NCI-H146 treated with DMSO at 0.1 percent for 48 hours (cell line): ENCODE data around the gene ECSCR.
"Not testable (repeated sequence)": the region's sequence is repeated elsewhere in the genome, so short reads cannot be mapped to it uniquely, and the experiment has no call there.

Experiments
- DNase-seq: peaks from one replicate; lab custom pipeline; 2025; ENCODE audit not compliant: unreplicated experiment; lab: John Stamatoyannopoulos, UW

Gene ECSCR

DNA sequence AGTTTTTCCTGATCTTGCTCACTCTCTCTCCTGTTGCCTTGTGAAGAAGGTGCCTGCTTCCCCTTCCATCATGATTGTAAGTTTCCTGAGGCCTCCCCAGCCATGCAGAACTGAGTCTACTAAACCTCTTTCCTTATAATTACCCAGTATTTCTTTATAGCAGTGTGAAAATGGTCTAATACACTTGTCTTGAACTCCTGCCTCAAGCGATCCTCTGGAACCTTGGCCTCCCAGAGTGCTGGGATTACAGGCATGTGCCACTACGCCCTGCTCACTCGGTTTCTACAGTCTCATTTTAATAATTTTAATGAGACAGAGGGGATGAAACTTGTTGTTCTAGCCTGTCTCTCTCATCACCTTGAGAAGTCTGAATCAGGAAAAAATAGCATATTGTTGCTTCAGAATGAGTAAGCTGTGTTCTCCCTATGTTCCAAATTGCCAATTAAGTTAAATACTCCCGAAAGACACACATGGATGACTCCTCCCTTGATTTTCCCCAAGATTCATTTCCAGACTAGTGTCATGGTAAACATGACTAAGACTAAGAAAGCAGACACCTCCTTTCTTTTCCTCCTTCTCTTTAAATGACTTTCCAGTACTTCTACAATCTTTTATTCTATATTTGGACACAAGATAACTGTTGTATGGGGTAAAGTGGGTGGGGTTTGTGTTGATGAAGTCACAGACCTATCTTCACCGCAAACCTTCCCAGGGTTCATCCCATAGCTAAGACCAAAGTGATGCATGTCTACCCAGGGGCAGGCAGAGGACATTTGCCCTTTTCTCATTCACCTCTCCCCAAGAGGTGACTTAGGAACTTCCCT, 15.4 kb downstream of the ECSCR start:
- no peak for DNase-seq

DNA sequence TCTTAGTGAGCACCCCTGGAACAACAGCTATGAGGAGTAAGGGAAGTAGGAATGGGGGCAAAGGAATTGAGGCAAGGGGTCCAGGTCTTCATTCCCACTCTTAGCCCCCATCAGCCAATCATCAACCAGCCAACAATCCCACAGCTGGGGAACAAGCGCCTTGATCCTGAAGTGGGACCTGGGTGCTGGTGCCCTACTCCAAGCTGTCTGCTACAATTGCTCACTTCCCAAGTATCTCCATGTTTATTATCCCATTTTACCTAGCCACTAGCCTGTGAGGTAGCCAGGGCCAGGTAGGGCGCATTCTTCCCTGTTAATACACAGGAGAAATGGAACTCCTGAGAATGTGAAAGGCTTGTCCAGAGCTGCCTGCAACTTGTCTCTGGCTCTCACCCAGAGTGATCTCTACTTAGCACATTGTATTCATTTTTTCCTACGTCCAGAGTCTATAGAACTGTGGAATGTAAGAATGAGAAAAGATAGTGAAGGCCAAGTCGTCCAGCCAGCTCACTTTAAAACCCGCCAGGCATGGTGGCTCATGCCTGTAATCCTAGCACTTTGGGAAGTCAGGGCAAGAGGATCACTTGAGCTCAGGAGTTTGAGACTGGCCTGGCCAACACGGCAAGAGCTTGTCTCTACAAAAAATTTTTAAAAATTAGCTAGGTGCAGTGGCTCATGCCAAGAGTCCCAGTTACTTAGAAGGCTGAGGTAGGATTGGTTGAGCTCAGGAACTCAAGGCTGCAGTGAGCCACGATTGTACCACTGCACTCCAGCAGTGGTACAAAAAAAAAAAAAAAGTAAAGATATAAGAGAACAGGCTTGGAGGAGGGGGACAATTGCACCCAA, 17.0 kb downstream of the ECSCR start:
- DNase-seq, result no peak

DNA sequence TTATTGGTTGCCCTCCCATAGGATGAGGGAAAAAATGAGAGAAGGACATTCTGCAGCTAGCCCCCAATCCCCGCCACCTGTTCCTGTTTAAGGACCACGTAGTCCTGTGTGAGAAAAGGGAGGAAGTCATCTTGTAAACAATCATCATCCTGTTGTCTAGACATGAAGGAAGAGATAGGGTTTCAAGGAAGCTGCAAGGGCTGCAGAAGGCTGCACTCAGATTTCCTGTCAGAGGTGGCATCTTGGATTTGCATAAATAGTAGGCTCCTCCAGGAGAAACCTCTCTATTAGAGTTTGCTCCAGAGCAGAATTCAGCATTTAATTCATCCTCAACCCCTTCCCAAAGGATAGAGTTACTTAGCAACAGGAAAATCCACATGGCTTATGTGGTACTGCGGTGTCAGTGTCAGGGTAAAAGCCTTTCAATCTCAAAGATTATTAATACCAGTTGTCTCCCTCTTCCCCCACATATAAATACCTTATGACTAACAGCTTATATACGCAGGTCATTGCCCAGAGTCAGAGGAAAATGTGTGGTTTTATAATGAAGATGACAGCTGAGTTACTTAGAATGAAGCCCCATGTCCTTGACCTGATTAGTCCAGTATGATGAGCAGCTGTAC, 18.6 kb downstream of the ECSCR start:
- no peak for DNase-seq

DNA sequence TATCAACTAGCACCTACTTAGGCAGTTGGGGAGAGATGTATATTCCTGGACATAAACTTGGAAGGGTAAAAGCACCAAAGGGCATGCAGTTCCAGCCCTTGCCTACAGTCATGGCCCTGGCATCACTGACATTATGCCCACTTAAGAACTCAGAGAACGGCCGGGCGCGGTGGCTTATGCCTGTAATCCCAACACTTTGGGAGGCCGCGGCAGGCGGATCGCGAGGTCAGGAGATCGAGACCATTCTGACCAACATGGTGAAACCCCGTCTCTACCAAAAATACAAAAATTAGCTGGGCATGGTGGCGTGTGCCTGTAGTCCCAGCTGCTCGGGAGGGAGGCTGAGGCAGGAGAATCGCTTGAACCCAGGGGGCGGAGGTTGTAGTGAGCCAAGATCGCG, 22.1 kb downstream of the ECSCR start:
- not testable (repeated sequence) for DNase-seq

GRCh38 chr5:139439013-139439903, 23.3 kb downstream of the ECSCR start, which contains the start of gene DNAJC18:
TSS of gene DNAJC18 (minus strand) at chr5:139439525. CDS start at chr5:139439445, 80 bp downstream.
- peak; percentile 78 for DNase-seq

DNA sequence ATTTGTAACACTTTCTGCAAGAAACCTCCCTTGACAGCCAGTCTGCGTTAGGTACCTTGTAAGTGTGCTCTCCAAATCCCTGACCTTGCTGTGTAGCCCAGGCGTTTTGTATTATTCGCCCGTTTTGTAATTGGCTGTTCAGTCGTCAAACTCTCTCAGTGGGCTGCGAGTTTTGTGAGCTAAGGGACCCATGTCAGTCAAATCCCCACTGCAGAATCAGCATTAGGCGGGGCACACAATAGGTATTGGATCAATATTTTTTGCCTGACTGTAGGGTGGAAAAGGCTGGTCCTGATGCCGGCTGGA, 23.9 kb downstream of the ECSCR start:
- DNase-seq, result no peak

DNA sequence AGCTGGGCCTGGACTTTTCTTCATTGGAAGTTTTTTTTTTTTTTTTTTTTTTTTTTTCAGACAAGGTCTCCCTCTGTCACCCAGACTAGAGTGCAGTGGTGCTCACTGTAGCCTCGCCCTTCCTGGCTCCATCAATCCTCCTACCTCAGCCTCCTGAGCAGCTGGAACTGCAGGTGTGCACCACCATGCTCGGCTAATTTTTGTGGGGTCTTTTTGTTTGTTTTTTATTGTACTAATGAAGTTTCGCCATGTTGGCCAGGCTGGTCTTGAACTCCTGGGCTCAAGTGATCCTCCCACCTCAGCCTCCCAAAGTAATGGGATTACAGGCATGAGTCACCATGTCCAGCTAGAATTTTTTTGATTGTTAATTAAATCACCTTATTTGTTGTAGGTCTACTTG, 26.9 kb downstream of the ECSCR start:
- DNase-seq, result no peak

DNA sequence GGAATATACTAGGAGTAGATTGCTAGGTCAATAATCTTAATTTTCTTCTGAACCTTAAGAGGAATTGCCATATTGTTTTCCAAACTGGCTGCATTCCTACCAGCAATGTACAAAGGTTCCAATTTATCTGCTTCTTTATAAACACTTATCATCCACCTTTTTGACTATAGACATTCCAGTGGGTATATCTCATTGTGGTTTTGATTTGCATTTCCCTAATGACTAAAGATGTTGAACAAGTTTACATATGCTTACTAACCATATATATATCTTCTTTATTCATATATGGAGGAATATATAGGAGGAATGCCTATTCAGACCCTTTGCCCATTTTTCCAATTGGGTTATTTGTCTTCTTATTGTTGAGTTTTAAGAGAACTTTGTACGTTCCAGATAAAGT, 30.8 kb downstream of the ECSCR start:
- DNase-seq, result no peak

DNA sequence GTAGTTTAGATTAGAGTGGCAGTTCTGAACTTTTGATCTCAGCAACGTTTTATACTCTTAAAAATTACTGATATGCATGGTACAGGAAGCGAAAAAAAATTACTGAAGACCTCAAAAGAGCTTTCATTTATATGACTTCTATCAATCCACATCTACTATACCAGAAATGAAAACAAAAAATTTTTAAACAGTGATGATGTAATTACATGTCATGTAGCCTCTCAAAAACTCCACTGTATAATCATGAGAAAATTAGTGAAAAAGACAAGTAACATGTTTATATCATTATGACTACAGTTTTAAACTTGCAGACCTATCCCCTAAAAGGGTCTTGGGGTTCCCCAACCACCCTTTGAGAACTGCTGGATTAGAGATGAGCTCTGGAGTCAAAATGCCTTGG, 32.5 kb downstream of the ECSCR start:
- no peak for DNase-seq

GRCh38 chr5:139426203-139426885, 36.2 kb downstream of the ECSCR start:
- no peak for DNase-seq

DNA sequence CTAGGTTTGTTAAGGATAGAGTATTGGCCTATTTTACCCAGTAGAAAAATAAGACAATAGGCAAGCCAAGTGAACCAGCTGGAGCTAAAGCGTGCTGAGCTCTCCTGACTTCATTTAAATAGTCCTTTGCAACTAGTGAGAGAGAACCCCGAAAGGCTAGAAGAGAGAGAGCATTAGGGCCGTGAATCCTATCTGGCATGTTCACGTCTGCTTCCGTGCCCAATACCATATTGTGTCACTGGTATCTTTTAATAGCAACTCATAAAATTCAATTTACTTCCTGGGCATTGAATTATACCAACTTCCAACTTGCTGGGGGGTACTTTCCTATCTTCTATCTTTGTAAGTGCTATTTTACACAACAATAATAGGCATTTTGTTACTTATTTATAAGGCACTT, 37.0 kb downstream of the ECSCR start:
- no peak for DNase-seq

DNA sequence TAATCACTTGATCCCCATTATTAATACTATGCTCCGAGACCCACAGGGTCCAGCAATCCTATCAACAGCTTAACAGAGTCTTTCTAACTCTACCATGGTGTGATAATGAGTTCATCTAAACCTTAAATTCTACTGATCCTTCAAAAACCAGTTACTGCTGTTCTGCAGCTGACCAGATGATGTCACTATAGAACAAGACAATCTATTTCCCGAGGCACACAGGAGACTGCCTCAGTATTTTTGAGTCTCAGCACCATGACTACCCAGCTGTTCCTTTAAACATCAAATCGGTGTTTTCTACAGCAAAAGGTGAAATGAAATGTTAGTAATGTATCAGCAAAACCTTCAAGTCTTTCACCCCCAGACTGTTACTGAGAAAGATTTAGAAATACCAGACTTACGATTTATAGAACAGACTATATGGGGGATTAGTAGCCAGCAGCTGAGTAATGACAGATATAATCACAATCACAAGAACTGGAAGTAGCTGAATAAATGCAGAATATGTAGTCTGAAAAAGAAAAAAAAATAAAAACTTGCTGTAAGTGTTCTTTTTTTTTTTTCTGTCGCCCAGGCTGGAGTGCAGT, 40.1 kb downstream of the ECSCR start:
- peak; percentile 35 for DNase-seq

GRCh38 chr5:139419226-139420192, 43.0 kb downstream of the ECSCR start:
- DNase-seq, result no peak

DNA sequence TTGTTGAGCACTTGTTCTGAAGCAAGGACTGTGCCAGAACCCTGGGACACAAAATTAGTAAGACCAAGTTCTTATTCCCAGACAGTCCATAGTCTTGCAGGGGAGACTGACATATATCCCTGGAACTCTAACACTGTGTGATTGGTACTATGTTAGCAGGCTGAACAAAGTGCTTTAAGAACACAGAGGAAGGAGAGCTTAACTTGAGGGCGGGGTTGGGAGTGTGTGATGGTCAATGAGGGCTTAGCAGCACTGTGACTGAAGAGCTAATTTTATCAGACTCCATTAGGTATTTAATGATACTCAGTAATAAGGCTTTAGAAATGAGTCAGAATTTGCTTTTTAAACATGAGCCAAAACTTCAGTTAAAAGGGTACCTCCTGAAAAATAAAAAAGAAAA, 43.8 kb downstream of the ECSCR start:
- no peak for DNase-seq

- DNase-seq, result no peak
Observed at GRCh38 chr5:139417214-139417613, 45.3 kb downstream of the ECSCR start.

DNA sequence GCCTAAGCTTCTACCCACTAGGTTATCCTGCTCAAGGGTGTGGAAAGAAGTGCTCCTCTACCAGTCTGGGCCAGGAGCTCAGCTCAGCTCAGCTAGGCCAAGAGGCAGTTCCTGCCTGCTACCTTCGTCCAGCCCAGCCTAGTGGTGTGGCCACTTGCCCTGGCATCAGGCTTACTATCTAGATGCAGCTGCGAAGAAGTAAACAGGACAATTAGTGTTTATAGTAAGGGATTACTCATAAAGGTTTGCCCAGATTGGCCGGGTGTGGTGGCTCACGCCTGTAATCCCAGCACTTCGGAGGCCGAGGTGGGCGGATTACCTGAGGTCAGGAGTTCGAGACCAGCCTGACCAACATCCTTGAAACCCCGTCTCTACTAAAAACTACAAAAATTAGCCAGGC, 45.9 kb downstream of the ECSCR start:
- no peak for DNase-seq

GRCh38 chr5:139415869-139416268, 46.7 kb downstream of the ECSCR start:
- DNase-seq, result no peak

DNA sequence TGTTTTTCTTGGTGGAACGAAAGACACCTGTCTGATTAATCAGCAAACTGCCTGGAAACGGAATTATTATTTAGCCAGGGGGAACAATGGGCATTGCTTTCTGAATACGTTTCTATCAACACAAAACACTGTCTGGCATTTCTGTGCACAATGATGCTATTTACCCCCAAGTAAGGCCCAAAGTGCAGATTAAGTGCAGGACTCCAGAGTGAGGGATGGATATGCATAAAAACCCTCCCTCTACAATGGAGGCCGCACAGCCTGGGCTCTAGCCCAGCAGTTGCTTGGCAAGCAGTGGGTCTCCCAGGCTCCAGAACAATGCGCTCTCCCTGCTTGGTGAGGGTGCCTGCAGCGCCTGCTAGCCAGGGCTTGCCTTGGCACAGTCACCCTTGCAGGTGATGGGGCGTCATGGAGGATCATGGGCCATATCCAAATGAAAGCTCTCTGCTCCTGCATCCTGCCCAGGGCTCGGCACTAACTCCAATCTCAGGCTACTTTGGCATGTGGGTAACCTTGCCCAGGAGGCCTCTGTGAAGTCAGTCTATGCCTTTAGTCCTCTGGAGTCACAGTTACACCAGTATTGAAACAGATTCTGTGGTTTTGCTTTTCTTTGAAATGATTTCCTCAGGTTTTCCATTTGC, 47.2 kb downstream of the ECSCR start:
- no peak for DNase-seq
